H1 (cell line): ENCODE results near the gene CLDN15. TPM values are rescaled to one million over a fixed set of nuclear protein-coding genes. Genes with fewer than 3 reads are reported as not detected.
A peak's percentile ranks its signal among the peaks of the same experiment; 100 is the strongest.

Source experiments
- CTCF ChIA-PET: fragments of 300-600 bp; sonication (Branson Sonifier 250); formaldehyde crosslinking; loops from one replicate; lab custom pipeline; 2021; ENCODE audit not compliant: partially characterized antibody; lab: Charles Lee
- POLR2A ChIA-PET: fragments of 300-600 bp; sonication (Branson Sonifier 250); formaldehyde crosslinking; loops from one replicate; lab custom pipeline; 2021; ENCODE audit warnings: inconsistent platforms; ENCODE audit not compliant: partially characterized antibody; lab: Charles Lee
- DNase-seq, 2 experiments: peaks; one replicate each; pipeline versions ENCODE4 v3.0.0 to v3.0.0-alpha.2; 2010 to 2022; ENCODE audit warnings: low spot score in 2 of 2, low read depth in 1 of 2, mixed read lengths in 1 of 2
- FAIRE-seq: peaks from 2 replicates; lab custom pipeline; 2011; peaks lifted over from hg19 to GRCh38; lab: Jason Lieb, UNC
- H2AFZ ChIP-seq: 2 replicates; pipeline ENCODE4 v1.8.1; 2012; ENCODE audit warnings: low read length, inconsistent platforms
- H2AK5ac ChIP-seq: 2 replicates; pipeline ENCODE4 v1.6.1; 2013; ENCODE audit warnings: low read depth, low read length
- H2BK120ac ChIP-seq: replicated peaks from 2 replicates; pipeline ENCODE3; 2013; ENCODE audit warnings: low read depth, low read length, inconsistent platforms
- H2BK12ac ChIP-seq: 2 replicates; pipeline ENCODE4 v1.6.1; 2013; ENCODE audit warnings: low read depth, low read length
- H2BK15ac ChIP-seq: 2 replicates; pipeline ENCODE4 v1.6.1; 2013; ENCODE audit warnings: low read length
- H2BK20ac ChIP-seq: 2 replicates; pipeline ENCODE4 v1.6.1; 2013; ENCODE audit warnings: low read length
- H2BK5ac ChIP-seq: 2 replicates; pipeline ENCODE4 v1.6.1; 2013; ENCODE audit warnings: low read depth, low read length
- H3K14ac ChIP-seq: 2 replicates; pipeline ENCODE4 v1.6.1; 2013; ENCODE audit warnings: inconsistent platforms; ENCODE audit not compliant: insufficient read length
- H3K18ac ChIP-seq: 2 replicates; pipeline ENCODE4 v1.6.1; 2013; ENCODE audit warnings: low read length; ENCODE audit errors: extremely low read depth
- H3K23ac ChIP-seq: 2 replicates; pipeline ENCODE4 v1.6.1; 2013; ENCODE audit warnings: inconsistent platforms; ENCODE audit not compliant: insufficient read length
- H3K23me2 ChIP-seq: 2 replicates; pipeline ENCODE4 v1.6.1; 2013; ENCODE audit warnings: low read depth, low read length
- H3K27ac ChIP-seq: 2 replicates; pipeline ENCODE4 v1.6.1; 2011; ENCODE audit warnings: low read depth, low read length, inconsistent platforms
- H3K27me3 ChIP-seq, 4 experiments: replicated peaks in 1 of 4; 1 replicate in 1 of 4; 2 replicates in 3 of 4; pipeline versions ENCODE4 v1.6.1 to v1.8.1; 2011 to 2013; ENCODE audit warnings: low read length in 3 of 4, mild to moderate bottlenecking in 3 of 4, inconsistent platforms in 2 of 4, mixed read lengths in 2 of 4, moderate library complexity in 1 of 4; ENCODE audit not compliant: control insufficient read depth in 3 of 4, insufficient read depth in 3 of 4; ENCODE audit errors: extremely low read depth in 1 of 4
- H3K36me3 ChIP-seq, 4 experiments: 2 replicates each; pipeline versions ENCODE4 v1.6.1 to v1.8.1; 2011 to 2013; ENCODE audit warnings: mild to moderate bottlenecking in 4 of 4, low read length in 3 of 4, moderate library complexity in 2 of 4, control low read depth in 1 of 4, inconsistent platforms in 1 of 4; ENCODE audit not compliant: insufficient read depth in 4 of 4, control insufficient read depth in 2 of 4
- H3K4ac ChIP-seq: replicated peaks from 2 replicates; pipeline ENCODE3; 2013; ENCODE audit warnings: low read length, low read depth, mixed read lengths, inconsistent platforms; ENCODE audit not compliant: insufficient read length
- H3K4me1 ChIP-seq, 4 experiments: replicated peaks in 1 of 4; 1 replicate in 1 of 4; 2 replicates in 3 of 4; pipeline versions ENCODE4 v1.6.1 to v1.8.1; 2011 to 2013; ENCODE audit warnings: low read length in 3 of 4, inconsistent platforms in 2 of 4, mixed read lengths in 1 of 4; ENCODE audit not compliant: insufficient read depth in 4 of 4, control insufficient read depth in 3 of 4
- H3K4me2 ChIP-seq, 2 experiments: 2 replicates each; pipeline versions ENCODE4 v1.6.1 to v1.8.1; 2011 to 2013; ENCODE audit warnings: low read depth in 2 of 2, low read length in 2 of 2, control low read depth in 1 of 2, inconsistent platforms in 1 of 2, mild to moderate bottlenecking in 1 of 2; ENCODE audit not compliant: insufficient read depth in 1 of 2
- H3K4me3 ChIP-seq, 4 experiments: fragments of 200-600, 300-600 bp in 1 of 4; sonication (generic), shearing (Covaris generic), sonication (Bioruptor Twin) in 1 of 4; 2 replicates each; pipeline versions ENCODE4 v1.5.1 to v1.8.1; 2011 to 2016; ENCODE audit warnings: low read length in 4 of 4, low read depth in 3 of 4, control low read depth in 2 of 4, inconsistent platforms in 2 of 4, mild to moderate bottlenecking in 2 of 4, mixed read lengths in 1 of 4, moderate library complexity in 1 of 4; ENCODE audit not compliant: insufficient read depth in 2 of 4; ENCODE audit errors: extremely low read depth in 1 of 4
- H3K56ac ChIP-seq: replicated peaks from 2 replicates; pipeline ENCODE3; 2013; ENCODE audit warnings: low read depth, mild to moderate bottlenecking, mixed read lengths, low read length, inconsistent platforms; ENCODE audit not compliant: insufficient read length
- H3K79me1 ChIP-seq: 2 replicates; pipeline ENCODE4 v1.6.1; 2013; ENCODE audit warnings: low read depth, low read length, control low read depth
- H3K79me2 ChIP-seq, 2 experiments: 2 replicates each; pipeline versions ENCODE4 v1.6.1 to v1.8.1; 2012 to 2013; ENCODE audit warnings: low read length in 2 of 2, mild to moderate bottlenecking in 2 of 2, inconsistent platforms in 1 of 2; ENCODE audit not compliant: insufficient read depth in 2 of 2, control insufficient read depth in 1 of 2
- H3K9ac ChIP-seq, 4 experiments: replicated peaks in 1 of 4; 1 replicate in 1 of 4; 2 replicates in 3 of 4; pipeline versions ENCODE4 v1.6.1 to v1.8.1; 2011 to 2013; ENCODE audit warnings: low read depth in 3 of 4, low read length in 3 of 4, control low read depth in 2 of 4, mild to moderate bottlenecking in 2 of 4, moderate library complexity in 2 of 4, inconsistent platforms in 1 of 4; ENCODE audit errors: extremely low read depth in 1 of 4
- H3K9me3 ChIP-seq, 2 experiments: 2 replicates each; pipeline versions ENCODE4 v1.6.1 to v1.8.1; 2012 to 2013; ENCODE audit warnings: mild to moderate bottlenecking in 2 of 2, moderate library complexity in 2 of 2, control low read depth in 1 of 2, inconsistent platforms in 1 of 2, low read depth in 1 of 2, low read length in 1 of 2, mixed read lengths in 1 of 2; ENCODE audit not compliant: insufficient read depth in 2 of 2
- H4K20me1 ChIP-seq, 2 experiments: replicated peaks in 1 of 2; 2 replicates each; pipeline versions ENCODE3 to v1.8.1; 2011 to 2013; ENCODE audit warnings: inconsistent platforms in 2 of 2, low read length in 2 of 2, mild to moderate bottlenecking in 1 of 2; ENCODE audit not compliant: insufficient read depth in 2 of 2, control insufficient read depth in 1 of 2
- H4K5ac ChIP-seq: 2 replicates; pipeline ENCODE4 v1.6.1; 2013; ENCODE audit warnings: low read length, low read depth, mixed read lengths, inconsistent platforms; ENCODE audit not compliant: insufficient read length
- H4K8ac ChIP-seq: 2 replicates; pipeline ENCODE4 v1.8.0; 2013; ENCODE audit warnings: mild to moderate bottlenecking, moderate library complexity, low read length, inconsistent platforms; ENCODE audit not compliant: insufficient read depth; ENCODE audit errors: extremely low read depth
- H4K91ac ChIP-seq: replicated peaks from 2 replicates; pipeline ENCODE3; 2013; ENCODE audit warnings: low read length, mixed read lengths, inconsistent platforms; ENCODE audit not compliant: insufficient read length
- CHD1 ChIP-seq: IDR thresholded peaks from 2 replicates; pipeline ENCODE4 v1.6.1; 2012; ENCODE audit warnings: low read depth, low read length, improper control_type of control experiment
- WGBS, 2 experiments: shearing (Covaris generic) in 1 of 2; methylation state at CpG; one replicate each; pipeline versions ENCODE4 v1.1.6 to v1.1.7; 2013 to 2015; ENCODE audit warnings: low lambda C conversion rate in 2 of 2, mixed read lengths in 2 of 2, inconsistent platforms in 1 of 2, low coverage in 1 of 2, missing lambda C conversion rate in 1 of 2; ENCODE audit not compliant: insufficient replicate concordance in 2 of 2, insufficient coverage in 1 of 2, insufficient read length in 1 of 2; ENCODE audit errors: extremely low coverage in 1 of 2, missing lambda C conversion rate in 1 of 2; 5-methylcytosine and 5-hydroxymethylcytosine counted together
- polyA plus RNA-seq, 7 experiments: library from polyadenylated mRNA; depleted of rRNA in 3 of 7; stranded (reverse) in 5 of 7; unstranded in 2 of 7; fragments of >200 nt in 5 of 7; fragments of 200-250 nt in 2 of 7; gene quantifications; 1 replicate in 5 of 7; 2 replicates in 1 of 7; 4 replicates in 1 of 7; pipeline versions ENCODE4 v1.2.1 to v1.2.3, GENCODE V29; 2011 to 2013; ENCODE audit warnings: missing spikeins in 2 of 7, mixed read lengths in 2 of 7
- total RNA-seq: library from RNA; stranded (reverse); fragmentation: NEBNext Ultra II Directional; extraction: Animal tissue kit (Norgen Biotek cat#: 25700); gene quantifications from 2 replicates; pipeline ENCODE4 v1.2.1, GENCODE V29; 2021

The CLDN15 gene
- total and polyA plus RNA-seq, 2 of the 8 experiments (the other 6 are each of a cell fraction or from before 2014, with no cell fraction given), result 5.5 to 7.6 TPM

DNA sequence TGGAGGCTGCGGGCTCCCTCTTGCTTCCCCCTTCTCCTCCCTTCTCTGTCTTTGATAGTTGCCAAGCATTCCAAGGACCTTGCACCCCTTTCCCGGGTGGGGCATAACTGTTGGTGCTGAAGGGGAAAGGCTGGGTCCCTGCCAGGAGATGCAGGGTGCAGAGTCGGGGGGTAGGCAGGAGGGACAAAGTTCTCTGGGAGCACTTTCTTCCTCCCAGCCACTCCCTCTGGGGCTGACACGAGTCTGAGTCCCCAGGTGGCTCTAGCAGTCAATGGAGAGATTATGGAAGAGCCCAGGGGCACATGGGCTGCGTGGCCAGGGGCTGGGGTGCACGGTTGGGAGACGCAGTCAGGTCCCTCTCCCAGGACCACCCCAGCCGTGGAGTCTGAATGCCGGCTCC, 2.1 kb downstream of the CLDN15 start:
- no peak overlapping the region for H4K91ac ChIP-seq
- POLR2A ChIA-PET, result interaction anchor here (0.6 to 3.9 kb wide), 8 partner anchors 9 to 71 kb away, joined by 3 to 23 read pairs (median 6); partner anchors contain the start of genes FIS1, PLOD3 and ZNHIT1
- H4K20me1 ChIP-seq, result peaks cover 0 to 11% of the 10 kb centered on the region in 2 experiments
- no peak for TF ChIP-seq CHD1
- no peak overlapping the region for H3K56ac ChIP-seq
- peaks cover 0 to 24% (median 12%) of the 10 kb centered on the region in 4 experiments; a peak in 6 of 7 replicates for H3K4me1 ChIP-seq
- H2BK15ac ChIP-seq, result no peak overlapping the region
- H4K8ac ChIP-seq, result peak overlapping the region; percentile 1; the same call in 1 of the 2 replicates
- H2AK5ac ChIP-seq, result no peak overlapping the region
- WGBS, 2 experiments, result 83% methylated on average over 9 of the region's 9 CpGs; no CpG with 5 or more reads in 1 of the 2 experiments
- H3K9me3 ChIP-seq, result no peaks in the 10 kb centered on the region
- H2BK120ac ChIP-seq, result no peak overlapping the region
- H3K4me3 ChIP-seq, result no peak overlapping the region
- H3K79me2 ChIP-seq, result no peaks in the 10 kb centered on the region
- H2BK5ac ChIP-seq, result no peak overlapping the region
- no peak overlapping the region for H2AFZ ChIP-seq
- H3K14ac ChIP-seq, result no peak overlapping the region
- H3K27ac ChIP-seq, result no peak overlapping the region
- DNase-seq (no peak), FAIRE-seq (no peak)
- no peak overlapping the region for H2BK12ac ChIP-seq
- H3K4ac ChIP-seq, result no peak overlapping the region
- no peak overlapping the region for H3K23ac ChIP-seq
- no peaks in the 10 kb centered on the region for H3K79me1 ChIP-seq
- no peak overlapping the region for H4K5ac ChIP-seq
- H3K27me3 ChIP-seq, result no peaks in the 10 kb centered on the region
- H3K4me2 ChIP-seq, result no peak overlapping the region
- H3K18ac ChIP-seq, result no peak overlapping the region
- H3K23me2 ChIP-seq, result peaks cover 6% of the 10 kb centered on the region; the same call in 1 of the 2 replicates
- no peaks in the 10 kb centered on the region; a peak in 2 of 8 replicates for H3K36me3 ChIP-seq
- no peak overlapping the region for H2BK20ac ChIP-seq
- CTCF ChIA-PET, result interaction anchor here (0.6 to 6.5 kb wide), 19 partner anchors 9 to 271 kb away, joined by 3 to 69 read pairs (median 4); partner anchors contain the start of genes FIS1, PLOD3 and ZNHIT1
- no peak overlapping the region for H3K9ac ChIP-seq
